ENCODE results near the gene CDK5. TPM values are rescaled to one million over a fixed set of nuclear protein-coding genes. Genes with fewer than 3 reads are reported as not detected.
A peak's percentile ranks its signal among the peaks of the same experiment; 100 is the strongest.

Gene CDK5
- total and polyA plus RNA-seq, 2 of the 13 experiments (the other 11 are each of a cell fraction or from before 2014, with no cell fraction given), result 16.4 to 21.3 TPM

- TF ChIP-seq RXRA (CRISPR knock-in tag; IDR thresholded peaks at IDR 0.05), result peak; percentile 17; the same call in 1 of the 2 replicates
- no peak for TF ChIP-seq GLI4 (CRISPR knock-in tag; IDR thresholded peaks at IDR 0.05; ENCODE audit: borderline replicate concordance)
- no peak for TF ChIP-seq JARID2 (CRISPR knock-in tag; IDR thresholded peaks at IDR 0.05; ENCODE audit: insufficient replicate concordance)
- TF ChIP-seq ZNF431 (CRISPR knock-in tag; IDR thresholded peaks at IDR 0.05; ENCODE audit: borderline replicate concordance, low read depth), result no peak
- TF ChIP-seq ATF6 (CRISPR knock-in tag; conservative IDR thresholded peaks at IDR 0.05), result no peak
- no peak for TF ChIP-seq MAFK (conservative IDR thresholded peaks at IDR 0.05 in 1 of 2, IDR thresholded peaks at IDR 0.05 in 1 of 2; ENCODE audit: low read length in 2 of 2)
- no peak for TF ChIP-seq POLR2AphosphoS2 (IDR thresholded peaks at IDR 0.05; ENCODE audit: low read depth, low read length)
- no peak for TF ChIP-seq TFAP4 (IDR thresholded peaks at IDR 0.05; ENCODE audit: borderline replicate concordance, low read depth)
- no peak for TF ChIP-seq FOXK2 (IDR thresholded peaks at IDR 0.05)
- TF ChIP-seq PHF5A (CRISPR knock-in tag; IDR thresholded peaks at IDR 0.05; ENCODE audit: low read depth, unreplicated experiment), result no peak
- TF ChIP-seq ZNF652 (CRISPR knock-in tag; IDR thresholded peaks at IDR 0.05; ENCODE audit: borderline replicate concordance, low read depth), result no peak
- TF ChIP-seq BHLHE40 (IDR thresholded peaks at IDR 0.05; ENCODE audit: low read length), result no peak
- peak; percentile 43; the same call in 1 of the 2 replicates for TF ChIP-seq MAZ (IDR thresholded peaks at IDR 0.05; ENCODE audit: borderline replicate concordance, low read depth, low read length)
- TF ChIP-seq MAZ (CRISPR knock-in tag; IDR thresholded peaks at IDR 0.05; ENCODE audit: low read depth), result no peak
- 0 out of 2 replicates have a peak, but pooled peaks have one; percentile 28 for TF ChIP-seq ZFP1 (CRISPR knock-in tag; IDR thresholded peaks at IDR 0.05)
- no peak for TF ChIP-seq CBX2 (IDR thresholded peaks at IDR 0.05; ENCODE audit: low read depth, low read length)
- TF ChIP-seq CBX2 (CRISPR knock-in tag; IDR thresholded peaks at IDR 0.05; ENCODE audit: low read depth), result no peak
- no peak for TF ChIP-seq ZNF44 (CRISPR knock-in tag; IDR thresholded peaks at IDR 0.05)
- no peak for TF ChIP-seq HNRNPUL1 (IDR thresholded peaks at IDR 0.05; ENCODE audit: low read depth, low read length)
- TF ChIP-seq ZNF776 (CRISPR knock-in tag; IDR thresholded peaks at IDR 0.05), result peak; percentile 87; the same call in 1 of the 2 replicates
- TF ChIP-seq ARID2 (CRISPR knock-in tag; IDR thresholded peaks at IDR 0.05; ENCODE audit: borderline replicate concordance), result no peak
- no peak for TF ChIP-seq ZNF839 (CRISPR knock-in tag; IDR thresholded peaks at IDR 0.05; ENCODE audit: borderline replicate concordance)
- no peak for TF ChIP-seq TBX3 (IDR thresholded peaks at IDR 0.05; ENCODE audit: borderline replicate concordance)
- TF ChIP-seq ARNT2 (CRISPR knock-in tag; IDR thresholded peaks at IDR 0.05; ENCODE audit: low read depth), result 0 out of 2 replicates have a peak, but pooled peaks have one; percentile 48
- no peak for TF ChIP-seq SP140L (CRISPR knock-in tag; IDR thresholded peaks at IDR 0.05; ENCODE audit: borderline replicate concordance)
- no peak for TF ChIP-seq ZBTB42 (CRISPR knock-in tag; IDR thresholded peaks at IDR 0.05)
- TF ChIP-seq TOE1 (CRISPR knock-in tag; IDR thresholded peaks at IDR 0.05), result no peak
- TF ChIP-seq ZNF552 (CRISPR knock-in tag; IDR thresholded peaks at IDR 0.05; ENCODE audit: borderline replicate concordance), result no peak
- TF ChIP-seq SKI (IDR thresholded peaks at IDR 0.05; ENCODE audit: partially characterized antibody), result no peak
- TF ChIP-seq RNF2 (conservative IDR thresholded peaks at IDR 0.05; ENCODE audit: low read depth), result no peak
- TF ChIP-seq BATF2 (CRISPR knock-in tag; IDR thresholded peaks at IDR 0.05), result no peak
These were observed 39.7 kb downstream of the CDK5 start (continued) for GRCh38 chr7:151017953-151018420.

Data from HepG2 (cell line).